Measurements from ENCODE around the gene PVRIG.
"Not testable (repeated sequence)": the region's sequence is repeated elsewhere in the genome, so short reads cannot be mapped to it uniquely, and the experiment has no call there.

DNA sequence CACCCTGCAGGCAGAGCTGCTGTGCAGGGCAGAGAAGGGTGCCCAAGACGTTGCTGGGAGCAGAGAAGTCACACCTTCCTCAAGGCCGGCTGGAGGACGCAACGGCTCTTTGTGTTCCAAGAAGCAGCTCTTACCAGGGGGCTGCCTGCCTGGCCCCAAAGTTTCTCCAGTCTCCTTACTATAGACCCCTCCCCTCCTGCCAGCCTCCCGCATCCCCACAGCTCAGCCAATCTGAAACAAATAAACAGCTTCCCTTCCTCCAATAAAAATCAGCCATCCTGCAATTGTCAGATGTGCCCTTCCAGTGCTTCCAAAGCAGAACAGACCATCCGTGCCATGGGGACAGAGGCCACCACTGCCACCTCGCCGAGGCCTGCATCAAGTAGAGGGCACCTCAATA lies 40.2 kb downstream of the PVRIG start:
- TF ChIP-seq, protein P1, sequence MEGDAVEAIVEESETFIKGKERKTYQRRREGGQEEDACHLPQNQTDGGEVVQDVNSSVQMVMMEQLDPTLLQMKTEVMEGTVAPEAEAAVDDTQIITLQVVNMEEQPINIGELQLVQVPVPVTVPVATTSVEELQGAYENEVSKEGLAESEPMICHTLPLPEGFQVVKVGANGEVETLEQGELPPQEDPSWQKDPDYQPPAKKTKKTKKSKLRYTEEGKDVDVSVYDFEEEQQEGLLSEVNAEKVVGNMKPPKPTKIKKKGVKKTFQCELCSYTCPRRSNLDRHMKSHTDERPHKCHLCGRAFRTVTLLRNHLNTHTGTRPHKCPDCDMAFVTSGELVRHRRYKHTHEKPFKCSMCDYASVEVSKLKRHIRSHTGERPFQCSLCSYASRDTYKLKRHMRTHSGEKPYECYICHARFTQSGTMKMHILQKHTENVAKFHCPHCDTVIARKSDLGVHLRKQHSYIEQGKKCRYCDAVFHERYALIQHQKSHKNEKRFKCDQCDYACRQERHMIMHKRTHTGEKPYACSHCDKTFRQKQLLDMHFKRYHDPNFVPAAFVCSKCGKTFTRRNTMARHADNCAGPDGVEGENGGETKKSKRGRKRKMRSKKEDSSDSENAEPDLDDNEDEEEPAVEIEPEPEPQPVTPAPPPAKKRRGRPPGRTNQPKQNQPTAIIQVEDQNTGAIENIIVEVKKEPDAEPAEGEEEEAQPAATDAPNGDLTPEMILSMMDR (conservative IDR thresholded peaks at IDR 0.05; ENCODE audit: low read length), result not testable (repeated sequence)
- not testable (repeated sequence) for TF ChIP-seq EZH2phosphoT487 (IDR thresholded peaks at IDR 0.05; ENCODE audit: borderline replicate concordance, low read depth, low read length)

Data from OCI-LY7 (cell line).